Activated T-helper 17 cell treated with anti-CD3 and anti-CD28 coated beads, Interleukin-2, amount 50 U/mL, for 72 hours (primary cell): Measurements from ENCODE around the gene GALR2. TPM values are rescaled to one million over a fixed set of nuclear protein-coding genes. Genes with fewer than 3 reads are reported as not detected.

Experiments used
- ATAC-seq: fragments of 150-1000 bp; cut with Tn5 transposase; replicated peaks from 2 replicates; pipeline ENCODE4 v1.10.0; 2021; ENCODE audit warnings: mild to moderate bottlenecking, moderate library complexity
- H3K27ac Mint-ChIP-seq: one replicate; pipeline ENCODE4 v1.8.0; 2022; ENCODE audit warnings: mixed read lengths
- H3K27me3 Mint-ChIP-seq: one replicate; pipeline ENCODE4 v1.8.0; 2022; ENCODE audit warnings: mixed read lengths
- H3K36me3 Mint-ChIP-seq: one replicate; pipeline ENCODE4 v1.8.0; 2022; ENCODE audit warnings: low read depth, mild to moderate bottlenecking, mixed read lengths
- H3K4me1 Mint-ChIP-seq: one replicate; pipeline ENCODE4 v1.8.0; 2022; ENCODE audit warnings: mixed read lengths
- H3K4me3 Mint-ChIP-seq: one replicate; pipeline ENCODE4 v1.8.0; 2022; ENCODE audit warnings: mild to moderate bottlenecking, mixed read lengths
- H3K9me3 Mint-ChIP-seq: one replicate; pipeline ENCODE4 v1.8.0; 2022; ENCODE audit warnings: mixed read lengths
- total RNA-seq, 2 donors: library from RNA; stranded (reverse); gene quantifications; one replicate each; pipeline ENCODE4 v1.2.3, GENCODE V29; 2022

Gene GALR2
- total RNA-seq, 2 donors from 2014 or later: 7.5 to 14.8 TPM

DNA sequence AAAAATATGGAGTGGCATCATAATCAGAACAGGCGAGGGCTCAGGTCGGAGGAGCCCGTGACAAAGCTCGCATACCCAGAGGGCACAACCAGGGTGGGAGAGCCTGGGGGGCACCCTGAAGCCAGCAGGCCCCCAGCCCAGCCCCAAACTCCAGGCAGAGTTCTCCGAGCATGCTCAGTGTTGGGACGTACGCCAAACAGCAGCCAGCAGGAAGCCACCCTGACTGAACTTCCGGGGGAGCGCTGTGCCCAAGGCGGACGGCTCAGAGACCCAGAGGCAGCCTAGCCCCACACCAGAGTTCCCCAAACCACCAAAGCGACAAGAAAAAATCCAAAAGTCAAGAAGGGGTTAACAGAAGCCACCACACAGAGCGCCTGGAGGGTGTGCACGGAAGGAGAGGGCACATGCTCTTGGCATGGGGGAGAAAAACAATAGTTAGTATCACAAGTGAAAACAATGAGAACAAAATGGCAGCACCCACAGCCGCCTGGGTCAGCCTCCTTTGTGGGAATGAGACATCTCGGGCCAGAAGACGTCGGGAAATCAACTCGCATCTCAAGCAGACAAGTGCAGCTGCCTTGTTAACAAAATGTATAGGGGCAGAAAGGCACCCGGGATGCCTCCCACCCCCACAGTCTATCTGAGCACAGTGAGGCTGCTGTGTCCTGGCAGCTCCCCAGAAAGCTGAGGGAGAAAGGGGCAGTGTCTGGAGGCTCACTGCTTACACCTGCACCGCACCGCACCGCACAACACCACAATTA, 17.1 kb downstream of the GALR2 start:
- Mint-ChIP-seq H3K4me3 (peak overlapping the region; percentile 19), H3K27me3 (no peaks in the 10 kb centered on the region), H3K36me3 (peaks cover 80% of the 10 kb centered on the region), H3K4me1 (no peaks in the 10 kb centered on the region), H3K27ac (peak overlapping the region; percentile 13), H3K9me3 (no peaks in the 10 kb centered on the region)
- peak; percentile 37 for ATAC-seq

DNA sequence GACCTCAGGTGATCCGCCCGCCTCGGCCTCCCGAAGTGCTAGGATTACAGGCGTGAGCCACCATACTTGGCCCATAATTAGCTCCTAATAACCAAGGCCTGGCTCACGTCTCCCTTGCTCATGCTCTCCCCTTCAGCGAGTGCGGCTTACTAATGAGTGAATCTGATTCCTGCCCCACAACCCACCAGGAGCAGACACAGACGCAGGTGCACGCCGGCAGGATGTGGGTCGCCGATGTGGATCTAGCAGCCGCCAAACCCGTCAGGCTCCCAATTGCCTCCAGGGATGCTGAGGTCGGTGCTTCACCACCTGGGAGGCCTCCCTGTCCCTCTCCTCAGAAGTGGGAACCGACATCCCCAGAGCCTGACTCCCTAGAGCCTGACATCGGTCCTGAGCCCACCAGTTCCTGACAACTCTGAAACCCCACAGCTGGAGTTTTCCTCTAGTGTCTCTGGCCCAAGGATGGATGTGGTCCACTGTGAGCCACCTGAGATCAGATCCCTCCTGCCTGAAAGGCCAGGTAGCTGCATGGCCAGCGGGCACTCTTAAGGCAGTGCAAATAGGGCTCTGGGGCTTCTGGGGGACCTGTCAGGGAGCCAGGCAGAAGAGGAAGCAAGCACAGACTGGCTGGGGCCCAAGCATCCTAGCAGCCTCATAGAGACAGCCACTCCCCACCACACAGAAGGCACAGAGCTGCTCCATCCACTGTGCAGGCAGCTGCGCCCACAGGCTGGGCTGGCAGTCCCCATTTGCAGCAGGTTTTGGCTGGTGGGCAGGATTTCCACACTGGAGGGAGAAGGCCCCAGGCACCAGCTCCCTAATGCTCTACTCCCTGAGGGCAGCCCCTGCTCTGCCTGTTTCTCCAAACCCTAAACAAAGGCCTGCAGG, 18.2 kb downstream of the GALR2 start:
- Mint-ChIP-seq H3K4me3 (no peak overlapping the region), H3K27me3 (no peaks in the 10 kb centered on the region), H3K27ac (no peak overlapping the region), H3K9me3 (no peaks in the 10 kb centered on the region), H3K36me3 (peaks cover 81% of the 10 kb centered on the region), H3K4me1 (no peaks in the 10 kb centered on the region)
- no peak for ATAC-seq

DNA sequence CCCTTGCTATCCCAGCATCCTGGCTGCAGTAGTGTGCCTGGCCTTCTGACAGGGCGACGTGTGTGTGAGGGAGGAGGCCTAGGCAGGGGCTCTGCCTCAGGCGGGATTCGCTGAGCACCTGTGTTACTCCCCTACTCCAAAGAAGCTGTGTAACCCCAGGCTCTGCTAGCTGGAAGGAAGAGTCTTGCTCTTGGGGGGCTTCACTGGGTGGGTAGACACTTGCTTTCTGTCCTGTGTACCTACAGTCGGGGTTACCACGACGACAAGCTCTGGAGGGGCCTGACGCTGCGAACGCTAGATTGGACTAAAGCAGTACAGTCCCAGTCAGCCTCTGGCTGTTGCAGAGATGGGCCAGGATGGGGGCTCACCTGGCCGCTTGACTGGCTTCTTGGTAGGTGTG, 19.5 kb downstream of the GALR2 start:
- Mint-ChIP-seq H3K27ac (no peak overlapping the region), H3K36me3 (peaks cover 87% of the 10 kb centered on the region), H3K27me3 (no peaks in the 10 kb centered on the region), H3K4me1 (no peaks in the 10 kb centered on the region), H3K4me3 (no peak overlapping the region), H3K9me3 (no peaks in the 10 kb centered on the region)
- ATAC-seq: no peak

DNA sequence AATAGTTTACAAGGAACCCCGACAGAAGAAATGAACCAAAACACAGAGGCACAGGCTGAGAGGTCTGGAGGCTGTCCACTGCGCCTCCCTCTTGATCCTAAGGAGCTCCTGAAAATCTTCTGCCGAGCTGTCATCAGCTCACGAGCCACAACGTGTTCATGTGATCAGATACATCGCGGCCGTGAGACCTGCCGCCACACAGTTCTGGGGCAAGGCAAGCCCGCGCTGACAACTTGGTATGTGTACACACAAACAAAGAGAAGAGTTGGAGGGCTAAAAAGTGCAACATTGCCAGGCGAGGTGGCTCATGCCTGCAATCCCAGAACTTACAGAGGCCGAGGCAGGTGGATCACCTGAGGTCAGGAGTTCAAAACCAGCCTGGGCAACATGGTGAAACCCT, 21.4 kb downstream of the GALR2 start:
- Mint-ChIP-seq H3K36me3 (peaks cover 86% of the 10 kb centered on the region), H3K4me1 (peaks cover 4% of the 10 kb centered on the region), H3K4me3 (no peak overlapping the region), H3K9me3 (no peaks in the 10 kb centered on the region), H3K27ac (no peak overlapping the region), H3K27me3 (no peaks in the 10 kb centered on the region)
- no peak for ATAC-seq

DNA sequence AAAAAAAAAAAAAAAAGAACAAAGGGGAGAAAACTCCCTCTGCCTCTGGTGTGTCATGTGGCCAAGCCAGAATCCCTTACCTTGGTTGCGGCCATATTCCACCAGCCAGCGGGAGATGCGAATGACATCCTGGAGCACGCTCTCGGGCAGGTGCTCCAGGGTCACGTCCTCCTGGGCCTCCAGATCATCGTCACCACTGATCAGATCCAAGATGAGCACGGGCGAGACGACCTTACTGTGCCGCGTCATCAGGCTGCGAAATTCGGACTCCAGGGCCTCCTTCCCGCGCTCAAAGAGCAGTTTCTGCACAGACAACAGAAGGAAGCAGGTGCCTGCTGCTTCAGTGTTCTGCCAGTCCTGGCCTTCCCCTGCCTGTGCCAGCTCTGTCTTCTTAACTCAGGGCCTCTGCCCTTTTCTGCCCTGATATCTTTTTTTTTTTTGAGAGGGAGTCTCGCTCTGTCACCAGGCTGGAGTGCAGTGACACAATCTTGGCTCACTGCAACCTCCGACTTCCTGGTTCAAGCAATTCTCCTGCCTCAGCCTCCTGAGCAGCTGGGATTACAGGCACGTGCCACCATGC, 23.2 kb downstream of the GALR2 start:
- Mint-ChIP-seq H3K4me1 (peaks cover 12% of the 10 kb centered on the region), H3K27me3 (no peaks in the 10 kb centered on the region), H3K9me3 (no peaks in the 10 kb centered on the region), H3K27ac (no peak overlapping the region), H3K4me3 (no peak overlapping the region), H3K36me3 (peaks cover 86% of the 10 kb centered on the region)
- ATAC-seq: no peak

DNA sequence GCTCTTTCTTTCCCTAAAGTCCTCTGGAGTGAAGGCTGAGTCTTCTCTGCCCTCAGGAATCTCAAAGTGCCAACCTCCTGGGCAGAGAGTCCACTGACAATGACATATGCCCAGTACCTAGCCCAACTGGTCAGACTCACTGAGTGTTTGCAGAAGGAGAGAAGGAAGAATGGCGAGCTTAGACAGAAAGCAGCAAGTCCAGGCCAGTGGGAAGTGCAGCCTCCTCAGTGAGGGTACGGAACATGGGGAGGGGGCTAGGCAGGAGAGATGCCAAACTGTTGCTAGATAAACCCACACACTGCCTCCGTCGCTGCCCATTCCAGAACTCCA, 28.3 kb downstream of the GALR2 start:
- ATAC-seq: no peak
- Mint-ChIP-seq H3K4me3 (peak overlapping the region; percentile 94), H3K9me3 (no peaks in the 10 kb centered on the region), H3K27ac (peak overlapping the region; percentile 97), H3K4me1 (peaks cover 12% of the 10 kb centered on the region), H3K36me3 (peaks cover 47% of the 10 kb centered on the region), H3K27me3 (no peaks in the 10 kb centered on the region)

DNA sequence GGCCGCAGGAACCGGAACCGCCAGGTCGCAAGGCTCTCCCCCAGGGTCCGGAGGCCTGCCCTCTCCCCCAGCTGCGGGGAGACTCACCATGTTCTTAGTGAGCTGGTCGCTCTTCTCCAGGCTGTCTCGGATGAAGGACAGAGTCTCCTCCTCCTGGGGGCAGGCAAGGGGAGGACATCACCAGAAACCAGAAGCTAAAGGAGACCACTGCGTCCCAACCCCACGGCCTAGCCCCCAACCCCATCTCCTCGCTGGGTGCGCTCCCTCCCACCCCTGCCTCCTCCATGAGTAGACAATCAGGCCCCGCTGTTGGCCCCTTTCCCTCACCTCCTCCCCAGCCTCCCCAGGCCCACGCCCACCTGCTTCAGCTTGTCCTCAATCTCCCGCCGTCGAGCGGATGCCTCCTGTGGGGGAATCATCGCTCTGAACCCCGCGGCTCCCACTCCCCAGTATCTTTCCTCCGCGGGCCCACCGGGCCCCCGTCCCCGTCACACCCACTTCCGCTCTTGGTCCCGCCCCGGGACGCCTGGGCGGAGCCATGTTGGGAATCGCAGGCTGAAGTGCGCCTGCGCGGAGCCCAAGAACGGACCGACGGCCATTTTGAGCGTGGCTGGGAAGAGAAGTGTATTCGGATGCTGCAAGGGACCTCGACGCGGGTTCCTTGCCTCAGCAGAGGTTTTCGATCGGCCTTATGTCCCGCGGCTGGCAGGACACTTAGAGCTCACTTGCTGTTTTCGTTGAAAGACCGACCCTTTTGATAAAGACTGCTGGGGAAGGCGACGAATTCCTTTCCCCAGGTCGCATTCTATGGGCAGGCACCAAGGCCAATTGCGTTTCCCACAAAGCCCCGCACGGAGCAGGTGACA, 28.9 kb downstream of the GALR2 start, which contains the start of gene EXOC7:
Gene EXOC7 (minus strand): TSS at position 514 of the 866 bp plus-strand sequence. CDS start 95 bp downstream, at position 419.
- H3K4me1 Mint-ChIP-seq: peaks cover 12% of the 10 kb centered on the region
- H3K36me3 Mint-ChIP-seq: peaks cover 41% of the 10 kb centered on the region
- H3K9me3 Mint-ChIP-seq: no peaks in the 10 kb centered on the region
- no peaks in the 10 kb centered on the region for H3K27me3 Mint-ChIP-seq
- peak; percentile 95 for ATAC-seq
- peak within 1 kb of the TSS; percentile 97 for H3K27ac Mint-ChIP-seq
- H3K4me3 Mint-ChIP-seq: peak within 1 kb of the TSS; percentile 94

- Mint-ChIP-seq H3K27ac (peak overlapping the region; percentile 97), H3K4me1 (peaks cover 12% of the 10 kb centered on the region), H3K36me3 (peaks cover 33% of the 10 kb centered on the region), H3K4me3 (peak overlapping the region; percentile 94), H3K27me3 (no peaks in the 10 kb centered on the region), H3K9me3 (no peaks in the 10 kb centered on the region)
- no peak for ATAC-seq
Observed at GRCh38 chr17:76104140-76104895, 29.7 kb downstream of the GALR2 start.

- Mint-ChIP-seq H3K9me3 (no peaks in the 10 kb centered on the region), H3K27ac (peak overlapping the region; percentile 72), H3K4me1 (peaks cover 11% of the 10 kb centered on the region), H3K36me3 (peaks cover 27% of the 10 kb centered on the region), H3K27me3 (no peaks in the 10 kb centered on the region), H3K4me3 (peak overlapping the region; percentile 94)
- ATAC-seq: no peak
Observed at GRCh38 chr17:76104896-76105231, 30.3 kb downstream of the GALR2 start.

- Mint-ChIP-seq H3K9me3 (no peaks in the 10 kb centered on the region), H3K27ac (no peak overlapping the region), H3K4me1 (peaks cover 4% of the 10 kb centered on the region), H3K4me3 (no peak overlapping the region), H3K36me3 (peaks cover 13% of the 10 kb centered on the region), H3K27me3 (no peaks in the 10 kb centered on the region)
- ATAC-seq: no peak
Observed at GRCh38 chr17:76106703-76107102, 32.1 kb downstream of the GALR2 start.

- H3K27me3 Mint-ChIP-seq: no peaks in the 10 kb centered on the region
- peaks cover 6% of the 10 kb centered on the region for H3K36me3 Mint-ChIP-seq
- no peak overlapping the region for H3K4me3 Mint-ChIP-seq
- no peak for ATAC-seq
- no peak overlapping the region for H3K27ac Mint-ChIP-seq
- no peaks in the 10 kb centered on the region for H3K4me1 Mint-ChIP-seq
- no peaks in the 10 kb centered on the region for H3K9me3 Mint-ChIP-seq
Observed at GRCh38 chr17:76107509-76107908, 32.9 kb downstream of the GALR2 start.

GRCh38 chr17:76111956-76112355, 37.4 kb downstream of the GALR2 start:
- Mint-ChIP-seq H3K9me3 (no peaks in the 10 kb centered on the region), H3K27ac (no peak overlapping the region), H3K4me1 (no peaks in the 10 kb centered on the region), H3K4me3 (no peak overlapping the region), H3K36me3 (no peaks in the 10 kb centered on the region), H3K27me3 (no peaks in the 10 kb centered on the region)
- ATAC-seq: no peak

DNA sequence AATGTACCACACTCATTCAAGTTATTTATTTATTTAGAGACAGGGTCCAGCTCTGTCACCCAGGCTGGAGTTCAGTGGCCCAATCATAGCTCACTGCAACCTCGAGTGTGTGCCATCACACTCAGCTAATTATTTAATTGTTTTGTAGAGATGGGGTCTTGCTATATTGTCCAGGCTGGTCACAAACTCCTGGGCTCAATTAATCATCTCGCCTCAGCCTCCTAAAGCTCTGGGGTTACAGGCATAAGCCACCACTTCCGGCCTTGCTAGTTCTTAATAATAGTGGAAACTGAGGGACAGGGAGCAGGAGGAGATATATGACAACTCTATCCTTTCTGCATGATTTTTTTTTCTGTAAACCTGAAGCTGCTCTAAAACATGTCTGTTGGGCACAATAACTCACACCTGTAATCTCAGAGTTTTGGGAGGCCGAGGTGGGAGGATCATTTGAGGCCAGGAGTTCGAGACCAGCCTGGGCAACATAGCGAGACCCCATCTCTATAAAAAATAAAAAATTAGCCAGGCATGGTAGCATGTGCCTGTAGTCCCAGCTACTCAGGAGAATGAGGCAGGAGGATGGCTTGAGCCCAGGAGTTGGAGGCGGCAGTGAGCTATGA, 40.7 kb downstream of the GALR2 start:
- no peaks in the 10 kb centered on the region for H3K4me1 Mint-ChIP-seq
- no peaks in the 10 kb centered on the region for H3K27me3 Mint-ChIP-seq
- no peak overlapping the region for H3K4me3 Mint-ChIP-seq
- no peaks in the 10 kb centered on the region for H3K36me3 Mint-ChIP-seq
- ATAC-seq: no peak
- no peaks in the 10 kb centered on the region for H3K9me3 Mint-ChIP-seq
- H3K27ac Mint-ChIP-seq: no peak overlapping the region
